ENCODE data around the gene RAB5A.

DNA sequence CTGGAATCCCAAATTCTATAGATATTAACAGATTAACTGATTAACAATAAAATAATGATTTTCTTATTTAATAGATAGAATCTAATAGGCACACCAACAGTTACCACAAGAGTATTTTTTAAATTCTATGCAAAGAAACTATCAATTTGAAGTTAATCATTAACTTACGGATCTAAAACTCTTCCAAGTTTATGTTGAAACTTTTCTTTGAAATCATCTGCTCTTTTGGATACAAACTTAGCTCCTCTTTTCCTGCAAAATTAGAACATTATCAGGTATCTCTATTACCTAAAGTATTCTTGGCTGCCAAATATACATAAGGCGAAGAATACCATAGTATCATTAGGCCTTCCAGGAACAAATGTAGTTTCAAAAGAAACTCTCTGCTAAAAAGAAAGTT is 47.6 kb upstream of the RAB5A start:
- TF ChIP-seq, protein P1, sequence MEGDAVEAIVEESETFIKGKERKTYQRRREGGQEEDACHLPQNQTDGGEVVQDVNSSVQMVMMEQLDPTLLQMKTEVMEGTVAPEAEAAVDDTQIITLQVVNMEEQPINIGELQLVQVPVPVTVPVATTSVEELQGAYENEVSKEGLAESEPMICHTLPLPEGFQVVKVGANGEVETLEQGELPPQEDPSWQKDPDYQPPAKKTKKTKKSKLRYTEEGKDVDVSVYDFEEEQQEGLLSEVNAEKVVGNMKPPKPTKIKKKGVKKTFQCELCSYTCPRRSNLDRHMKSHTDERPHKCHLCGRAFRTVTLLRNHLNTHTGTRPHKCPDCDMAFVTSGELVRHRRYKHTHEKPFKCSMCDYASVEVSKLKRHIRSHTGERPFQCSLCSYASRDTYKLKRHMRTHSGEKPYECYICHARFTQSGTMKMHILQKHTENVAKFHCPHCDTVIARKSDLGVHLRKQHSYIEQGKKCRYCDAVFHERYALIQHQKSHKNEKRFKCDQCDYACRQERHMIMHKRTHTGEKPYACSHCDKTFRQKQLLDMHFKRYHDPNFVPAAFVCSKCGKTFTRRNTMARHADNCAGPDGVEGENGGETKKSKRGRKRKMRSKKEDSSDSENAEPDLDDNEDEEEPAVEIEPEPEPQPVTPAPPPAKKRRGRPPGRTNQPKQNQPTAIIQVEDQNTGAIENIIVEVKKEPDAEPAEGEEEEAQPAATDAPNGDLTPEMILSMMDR (IDR thresholded peaks at IDR 0.05; ENCODE audit: low read length): no peak
- no peak for TF ChIP-seq EZH2 (IDR thresholded peaks at IDR 0.05; ENCODE audit: borderline replicate concordance, low read length)

Measured in OCI-LY1 (cell line).